HG02981 (cell line): Measurements from ENCODE around the gene TTYH1.

Experiments
- ATAC-seq: cut with Tn5 transposase; IDR thresholded peaks from one replicate; pipeline ENCODE4 v1.9.1; 2021; ENCODE audit warnings: mild to moderate bottlenecking, moderate library complexity; ENCODE audit not compliant: unreplicated experiment

Gene TTYH1

GRCh38 chr19:54421169-54421516, 5.9 kb downstream of the TTYH1 start:
- no peak for ATAC-seq

GRCh38 chr19:54421521-54421920, 6.3 kb downstream of the TTYH1 start:
- ATAC-seq, result no peak

- ATAC-seq, result no peak
These were observed 6.9 kb downstream of the TTYH1 start for GRCh38 chr19:54422136-54422535.

GRCh38 chr19:54424201-54424600, 8.9 kb downstream of the TTYH1 start:
- no peak for ATAC-seq

- no peak for ATAC-seq
These were observed 9.6 kb downstream of the TTYH1 start for GRCh38 chr19:54424660-54425381.

- ATAC-seq, result no peak
These were observed 10.1 kb downstream of the TTYH1 start for GRCh38 chr19:54425382-54425723.

GRCh38 chr19:54426291-54426931, 11.1 kb downstream of the TTYH1 start:
- no peak for ATAC-seq

GRCh38 chr19:54427586-54427985, 12.3 kb downstream of the TTYH1 start:
- ATAC-seq, result no peak

- ATAC-seq, result no peak
These were observed 13.3 kb downstream of the TTYH1 start for GRCh38 chr19:54428323-54429175.

GRCh38 chr19:54429176-54429495, 13.9 kb downstream of the TTYH1 start:
- ATAC-seq, result no peak

- no peak for ATAC-seq
These were observed 14.4 kb downstream of the TTYH1 start for GRCh38 chr19:54429545-54430227.

GRCh38 chr19:54430306-54431254, 15.3 kb downstream of the TTYH1 start:
- no peak for ATAC-seq

GRCh38 chr19:54431255-54431838, 16.1 kb downstream of the TTYH1 start:
- ATAC-seq, result no peak

GRCh38 chr19:54432144-54432738, 17.0 kb downstream of the TTYH1 start:
- no peak for ATAC-seq

- no peak for ATAC-seq
These were observed 18.4 kb downstream of the TTYH1 start for GRCh38 chr19:54433697-54434096.

GRCh38 chr19:54434112-54434872, 19.0 kb downstream of the TTYH1 start:
- no peak for ATAC-seq

GRCh38 chr19:54434873-54435214, 19.6 kb downstream of the TTYH1 start:
- ATAC-seq, result no peak

GRCh38 chr19:54435551-54436016, 20.3 kb downstream of the TTYH1 start:
- no peak for ATAC-seq

GRCh38 chr19:54436031-54436523, 20.8 kb downstream of the TTYH1 start:
- no peak for ATAC-seq
